Adrenal gland (tissue), 5 donors: ENCODE measurements around the gene CNTN4.

Experiments
- POLR2A ChIP-seq, 2 donors: fragments of 450-650 bp; IDR thresholded peaks; one replicate each; pipeline ENCODE4 v1.6.1; 2017; ENCODE audit warnings: antibody characterized with exemption in 2 of 2, mild to moderate bottlenecking in 2 of 2, moderate library complexity in 1 of 2
- TF ChIP-seq, protein P1 (sequence below), 6 experiments: fragments of 450-650 bp in 4 of 6; fragments of 200-600 bp in 2 of 6; sonication (generic) in 1 of 6; IDR thresholded peaks; 1 replicate in 5 of 6; 2 replicates in 1 of 6; pipeline versions ENCODE4 v1.5.1 to v1.8.0; 2016 to 2021; ENCODE audit warnings: antibody characterized with exemption in 6 of 6, mild to moderate bottlenecking in 2 of 6, moderate library complexity in 1 of 6
- donor health status: DM: no; HTN: no; CAD: no.

DNA sequence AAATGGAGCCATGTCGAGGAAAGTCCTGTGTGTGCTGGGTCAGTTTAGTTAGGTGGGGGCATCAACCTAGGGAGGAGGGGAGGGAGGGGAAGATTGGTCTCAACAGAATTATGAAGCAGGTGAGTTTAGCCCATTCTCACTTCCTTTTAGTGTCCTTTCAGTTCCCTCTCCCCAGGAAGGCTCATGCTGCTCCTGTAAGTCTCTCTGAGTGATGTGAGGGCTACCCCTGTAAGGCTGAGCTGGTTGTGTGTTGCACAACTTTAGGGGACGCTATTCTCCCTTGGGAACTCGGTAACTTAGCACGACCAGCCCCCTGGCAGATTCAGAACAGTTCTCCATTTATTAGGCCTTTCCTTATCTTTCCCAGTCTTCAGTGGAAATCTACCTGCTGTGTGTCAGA lies 990.4 kb downstream of the CNTN4 start:
- no peak for TF ChIP-seq POLR2A (IDR thresholded peaks at IDR 0.05)
- TF ChIP-seq, protein P1, sequence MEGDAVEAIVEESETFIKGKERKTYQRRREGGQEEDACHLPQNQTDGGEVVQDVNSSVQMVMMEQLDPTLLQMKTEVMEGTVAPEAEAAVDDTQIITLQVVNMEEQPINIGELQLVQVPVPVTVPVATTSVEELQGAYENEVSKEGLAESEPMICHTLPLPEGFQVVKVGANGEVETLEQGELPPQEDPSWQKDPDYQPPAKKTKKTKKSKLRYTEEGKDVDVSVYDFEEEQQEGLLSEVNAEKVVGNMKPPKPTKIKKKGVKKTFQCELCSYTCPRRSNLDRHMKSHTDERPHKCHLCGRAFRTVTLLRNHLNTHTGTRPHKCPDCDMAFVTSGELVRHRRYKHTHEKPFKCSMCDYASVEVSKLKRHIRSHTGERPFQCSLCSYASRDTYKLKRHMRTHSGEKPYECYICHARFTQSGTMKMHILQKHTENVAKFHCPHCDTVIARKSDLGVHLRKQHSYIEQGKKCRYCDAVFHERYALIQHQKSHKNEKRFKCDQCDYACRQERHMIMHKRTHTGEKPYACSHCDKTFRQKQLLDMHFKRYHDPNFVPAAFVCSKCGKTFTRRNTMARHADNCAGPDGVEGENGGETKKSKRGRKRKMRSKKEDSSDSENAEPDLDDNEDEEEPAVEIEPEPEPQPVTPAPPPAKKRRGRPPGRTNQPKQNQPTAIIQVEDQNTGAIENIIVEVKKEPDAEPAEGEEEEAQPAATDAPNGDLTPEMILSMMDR (IDR thresholded peaks at IDR 0.05), result no peak
